H9 (cell line): Measurements from ENCODE around the gene TRHDE. TPM values are rescaled to one million over a fixed set of nuclear protein-coding genes. Genes with fewer than 3 reads are reported as not detected.

Experiments
- DNase-seq: peaks from one replicate; pipeline ENCODE4 v3.0.0-alpha.2; 2017
- H2AFZ ChIP-seq: one replicate; pipeline ENCODE4 v1.6.1; 2013; ENCODE audit warnings: mild to moderate bottlenecking, low read length, control low read depth, moderate library complexity
- H2AK5ac ChIP-seq: 2 replicates; pipeline ENCODE4 v1.6.1; 2013; ENCODE audit warnings: low read length, control low read depth, mixed read lengths; ENCODE audit not compliant: insufficient read length
- H2BK120ac ChIP-seq: one replicate; pipeline ENCODE4 v1.6.1; 2013; ENCODE audit warnings: low read depth, mild to moderate bottlenecking, low read length, control low read depth, inconsistent platforms; ENCODE audit not compliant: poor library complexity, severe bottlenecking
- H2BK12ac ChIP-seq: 2 replicates; pipeline ENCODE4 v1.6.1; 2013; ENCODE audit warnings: low read length, control low read depth, mixed read lengths, low read depth; ENCODE audit not compliant: insufficient read length
- H2BK15ac ChIP-seq: 2 replicates; pipeline ENCODE4 v1.6.1; 2013; ENCODE audit warnings: low read depth, low read length, control low read depth
- H2BK20ac ChIP-seq: one replicate; pipeline ENCODE4 v1.6.1; 2013; ENCODE audit warnings: low read depth, mild to moderate bottlenecking, low read length, control low read depth, inconsistent platforms; ENCODE audit not compliant: poor library complexity, severe bottlenecking
- H2BK5ac ChIP-seq: 2 replicates; pipeline ENCODE4 v1.6.1; 2013; ENCODE audit warnings: low read length, control low read depth, mixed read lengths; ENCODE audit not compliant: insufficient read length
- H3K14ac ChIP-seq: 2 replicates; pipeline ENCODE4 v1.6.1; 2013; ENCODE audit warnings: low read length, control low read depth; ENCODE audit not compliant: insufficient read depth
- H3K18ac ChIP-seq: 2 replicates; pipeline ENCODE4 v1.6.1; 2013; ENCODE audit warnings: low read depth, mild to moderate bottlenecking, mixed read lengths, low read length, control low read depth; ENCODE audit not compliant: insufficient read length
- H3K23ac ChIP-seq: 2 replicates; pipeline ENCODE4 v1.6.1; 2013; ENCODE audit warnings: low read length, control low read depth, mixed read lengths, low read depth; ENCODE audit not compliant: insufficient read length
- H3K23me2 ChIP-seq: 2 replicates; pipeline ENCODE4 v1.6.1; 2013; ENCODE audit warnings: low read depth, mild to moderate bottlenecking, mixed read lengths, low read length, control low read depth; ENCODE audit not compliant: insufficient read length, poor library complexity, severe bottlenecking
- H3K27ac ChIP-seq: 2 replicates; pipeline ENCODE4 v1.5.1; 2013; ENCODE audit warnings: low read length, control low read depth, mixed read lengths, low read depth; ENCODE audit not compliant: insufficient read length
- H3K27me3 ChIP-seq: 2 replicates; pipeline ENCODE4 v1.6.1; 2013; ENCODE audit warnings: low read length, control low read depth, inconsistent platforms; ENCODE audit not compliant: insufficient read depth
- H3K4ac ChIP-seq: 2 replicates; pipeline ENCODE4 v1.6.1; 2013; ENCODE audit warnings: low read depth, mild to moderate bottlenecking, control low read depth, inconsistent platforms, low read length, moderate library complexity
- H3K4me1 ChIP-seq: 2 replicates; pipeline ENCODE4 v1.6.1; 2013; ENCODE audit warnings: low read length, control low read depth, inconsistent platforms; ENCODE audit not compliant: insufficient read depth
- H3K4me2 ChIP-seq: 2 replicates; pipeline ENCODE4 v1.6.1; 2013; ENCODE audit warnings: low read length, control low read depth, mixed read lengths; ENCODE audit not compliant: insufficient read length, insufficient read depth
- H3K56ac ChIP-seq: 2 replicates; pipeline ENCODE4 v1.6.1; 2013; ENCODE audit warnings: low read depth, mild to moderate bottlenecking, mixed read lengths, low read length, control low read depth; ENCODE audit not compliant: insufficient read length
- H3K79me1 ChIP-seq: 2 replicates; pipeline ENCODE4 v1.6.1; 2013; ENCODE audit warnings: low read depth, mild to moderate bottlenecking, moderate library complexity, low read length, control low read depth, inconsistent platforms; ENCODE audit not compliant: insufficient read depth, poor library complexity, severe bottlenecking
- H3K79me2 ChIP-seq: 2 replicates; pipeline ENCODE4 v1.6.1; 2013; ENCODE audit warnings: low read length, control low read depth, inconsistent platforms; ENCODE audit not compliant: insufficient read depth
- H3K9ac ChIP-seq: 2 replicates; pipeline ENCODE4 v1.6.1; 2013; ENCODE audit warnings: low read length, control low read depth, mixed read lengths; ENCODE audit not compliant: insufficient read length; ENCODE audit errors: extremely low read depth
- H3K9me3 ChIP-seq: one replicate; pipeline ENCODE4 v1.6.1; 2013; ENCODE audit warnings: low read depth, low read length, inconsistent platforms; ENCODE audit not compliant: control insufficient read depth
- H3T11ph ChIP-seq: one replicate; pipeline ENCODE4 v1.6.1; 2013; ENCODE audit warnings: mild to moderate bottlenecking, low read length, control low read depth, inconsistent platforms
- H4K20me1 ChIP-seq: one replicate; pipeline ENCODE4 v1.6.1; 2013; ENCODE audit not compliant: control insufficient read depth, insufficient read length, insufficient read depth
- H4K5ac ChIP-seq: 2 replicates; pipeline ENCODE4 v1.6.1; 2013; ENCODE audit warnings: low read depth, mild to moderate bottlenecking, mixed read lengths, low read length, control low read depth; ENCODE audit not compliant: insufficient read length
- H4K8ac ChIP-seq: replicated peaks from 2 replicates; pipeline ENCODE4 v1.6.1; 2013; ENCODE audit warnings: low read length, control low read depth, mixed read lengths, low read depth; ENCODE audit not compliant: insufficient read length
- H4K91ac ChIP-seq: 2 replicates; pipeline ENCODE4 v1.6.1; 2013; ENCODE audit warnings: low read depth, mild to moderate bottlenecking, moderate library complexity, mixed read lengths, low read length, control low read depth; ENCODE audit not compliant: insufficient read length
- H3K27ac Mint-ChIP-seq, 3 experiments: 2 replicates in 2 of 3; 3 replicates in 1 of 3; pipeline ENCODE4 v1.8.0; 2020 to 2021; ENCODE audit warnings: mixed read lengths in 3 of 3, mild to moderate bottlenecking in 1 of 3, moderate library complexity in 1 of 3
- H3K27me3 Mint-ChIP-seq: 2 replicates; pipeline ENCODE4 v1.8.0; 2021; ENCODE audit warnings: low read depth, mild to moderate bottlenecking, moderate library complexity, mixed read lengths
- H3K36me3 Mint-ChIP-seq, 3 experiments: 2 replicates in 2 of 3; 3 replicates in 1 of 3; pipeline ENCODE4 v1.8.0; 2020 to 2021; ENCODE audit warnings: low read depth in 3 of 3, mixed read lengths in 3 of 3; ENCODE audit not compliant: insufficient read depth in 1 of 3
- H3K4me1 Mint-ChIP-seq, 2 experiments: 2 replicates each; pipeline ENCODE4 v1.8.0; 2020; ENCODE audit warnings: mixed read lengths in 2 of 2
- H3K4me3 Mint-ChIP-seq, 2 experiments: 2 replicates in 1 of 2; 3 replicates in 1 of 2; pipeline ENCODE4 v1.8.0; 2020 to 2021; ENCODE audit warnings: mild to moderate bottlenecking in 2 of 2, mixed read lengths in 2 of 2, moderate library complexity in 1 of 2
- H3K9me3 Mint-ChIP-seq, 2 experiments: 2 replicates in 1 of 2; 3 replicates in 1 of 2; pipeline ENCODE4 v1.8.0; 2020; ENCODE audit warnings: mild to moderate bottlenecking in 2 of 2, mixed read lengths in 2 of 2, moderate library complexity in 1 of 2
- CTCF ChIP-seq: fragments of 200-600 bp; sonication (generic); conservative IDR thresholded peaks from 3 replicates; pipeline ENCODE4 v1.8.0; 2021; ENCODE audit warnings: antibody characterized with exemption, mild to moderate bottlenecking
- WGBS: extraction: QIAGEN DNeasy Blood & Tissue Kit; methylation state at CpG from one replicate; pipeline ENCODE4 v1.1.7; 2013; ENCODE audit warnings: missing lambda C conversion rate, low lambda C conversion rate, mixed read lengths; ENCODE audit not compliant: insufficient read length; ENCODE audit errors: extremely low coverage; 5-methylcytosine and 5-hydroxymethylcytosine counted together
- total RNA-seq: library from RNA; stranded (reverse); gene quantifications from 2 replicates; pipeline ENCODE4 v1.2.1, GENCODE V29; 2021

TRHDE gene
- total RNA-seq, 1 experiment from 2014 or later, result 1.0 TPM

GRCh38 chr12:72273851-72274351, 1.7 kb downstream of the TRHDE start:
- no peak overlapping the region for H2AFZ ChIP-seq

More at GRCh38 chr12:72273851-72274351, 1.7 kb downstream of the TRHDE start:
- Histone ChIP-seq H2BK20ac (no peak overlapping the region), H2BK120ac (no peak overlapping the region), H4K8ac (no peak overlapping the region), H3K9me3 (no peaks in the 10 kb centered on the region), H2BK5ac (no peak overlapping the region), H3K56ac (no peak overlapping the region), H3K14ac (no peak overlapping the region), H3T11ph (no peak overlapping the region), H2BK12ac (no peak overlapping the region), H3K23ac (no peak overlapping the region), H3K9ac (no peak overlapping the region), H2AK5ac (no peak overlapping the region), H4K91ac (no peak overlapping the region), H3K79me2 (no peaks in the 10 kb centered on the region), H3K4ac (no peak overlapping the region), H3K27ac (no peak overlapping the region), H3K4me2 (peak overlapping the region; percentile 68), H3K18ac (no peak overlapping the region), H2BK15ac (no peak overlapping the region), H3K79me1 (no peaks in the 10 kb centered on the region), H4K5ac (no peak overlapping the region), H3K23me2 (peaks cover 22% of the 10 kb centered on the region), H3K4me1 (peaks cover 4% of the 10 kb centered on the region; the same call in 1 of the 2 replicates), H3K27me3 (peaks cover 12% of the 10 kb centered on the region), H4K20me1 (peaks cover 4% of the 10 kb centered on the region)
- no peak for TF ChIP-seq CTCF
- Mint-ChIP-seq H3K4me1 (peaks cover 18 to 29% of the 10 kb centered on the region in 2 experiments), H3K4me3 (peak overlapping the region; percentile 80 to 92), H3K36me3 (no peaks in the 10 kb centered on the region), H3K9me3 (no peaks in the 10 kb centered on the region; a peak in 1 of 5 replicates), H3K27me3 (peaks cover 64% of the 10 kb centered on the region), H3K27ac (no peak overlapping the region)
- peak; percentile 45 for DNase-seq
- WGBS, result no CpG with 5 or more reads among the region's 17 CpGs
